GM06990 (cell line): Measurements from ENCODE around the gene MORF4L2.
"Not testable (repeated sequence)": the region's sequence is repeated elsewhere in the genome, so short reads cannot be mapped to it uniquely, and the experiment has no call there.

Source experiments
- DNase-seq: peaks from one replicate; pipeline ENCODE4 v3.0.0-alpha.2; 2011; ENCODE audit not compliant: insufficient read length; ENCODE audit errors: extremely low read depth
- H3K27me3 ChIP-seq: replicated peaks from 2 replicates; pipeline ENCODE4 v1.6.0; 2011; ENCODE audit warnings: low read length; ENCODE audit not compliant: control insufficient read depth, insufficient read depth
- H3K36me3 ChIP-seq: 2 replicates; pipeline ENCODE4 v1.5.1; 2011; ENCODE audit warnings: low read length; ENCODE audit not compliant: control insufficient read depth, insufficient read depth
- H3K4me3 ChIP-seq: replicated peaks from 2 replicates; pipeline ENCODE4 v1.5.1; 2011; ENCODE audit warnings: low read depth, mild to moderate bottlenecking, control low read depth, low read length
- TF ChIP-seq, protein P1 (sequence below): IDR thresholded peaks from 2 replicates; pipeline ENCODE4 v1.5.1; 2011; ENCODE audit warnings: low read length, control low read depth, mild to moderate bottlenecking, inconsistent platforms; ENCODE audit not compliant: insufficient read depth, poor library complexity, severe bottlenecking

Gene MORF4L2

DNA sequence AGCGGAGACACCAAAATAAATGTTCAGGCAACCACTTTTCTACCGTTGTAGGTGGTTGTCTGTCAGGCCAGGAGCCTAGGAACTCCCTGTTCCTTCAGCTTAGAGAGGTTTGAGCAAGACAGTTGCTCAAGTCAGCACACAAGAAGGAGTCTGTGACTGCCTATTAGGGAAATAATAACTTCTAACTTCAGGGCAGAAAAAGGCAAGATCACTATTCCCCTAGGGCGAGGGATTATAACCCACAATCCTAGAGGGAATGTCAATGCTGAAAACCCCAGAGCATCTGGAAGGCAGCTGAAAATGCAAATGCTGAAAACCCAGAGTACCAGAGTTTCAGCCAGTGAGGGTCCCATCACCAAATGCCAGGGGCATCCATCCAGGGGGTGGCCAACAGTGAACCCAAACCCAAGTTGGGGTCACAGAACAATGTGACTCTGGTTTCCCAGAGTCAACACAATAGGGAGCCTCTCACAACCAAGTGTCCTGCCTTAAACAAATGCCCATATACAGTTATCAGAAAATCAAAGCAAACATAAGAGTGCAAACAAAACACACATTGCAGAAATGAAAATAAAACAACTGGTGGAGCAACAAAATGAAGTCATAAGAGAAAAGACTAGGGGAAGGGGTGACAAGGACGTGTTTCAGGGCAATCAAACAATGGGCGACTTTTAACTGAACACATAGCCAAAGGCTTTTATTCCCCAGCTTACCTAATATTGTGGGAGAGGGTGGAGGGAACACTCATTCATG, 27.6 kb downstream of the MORF4L2 start:
- TF ChIP-seq, protein P1, sequence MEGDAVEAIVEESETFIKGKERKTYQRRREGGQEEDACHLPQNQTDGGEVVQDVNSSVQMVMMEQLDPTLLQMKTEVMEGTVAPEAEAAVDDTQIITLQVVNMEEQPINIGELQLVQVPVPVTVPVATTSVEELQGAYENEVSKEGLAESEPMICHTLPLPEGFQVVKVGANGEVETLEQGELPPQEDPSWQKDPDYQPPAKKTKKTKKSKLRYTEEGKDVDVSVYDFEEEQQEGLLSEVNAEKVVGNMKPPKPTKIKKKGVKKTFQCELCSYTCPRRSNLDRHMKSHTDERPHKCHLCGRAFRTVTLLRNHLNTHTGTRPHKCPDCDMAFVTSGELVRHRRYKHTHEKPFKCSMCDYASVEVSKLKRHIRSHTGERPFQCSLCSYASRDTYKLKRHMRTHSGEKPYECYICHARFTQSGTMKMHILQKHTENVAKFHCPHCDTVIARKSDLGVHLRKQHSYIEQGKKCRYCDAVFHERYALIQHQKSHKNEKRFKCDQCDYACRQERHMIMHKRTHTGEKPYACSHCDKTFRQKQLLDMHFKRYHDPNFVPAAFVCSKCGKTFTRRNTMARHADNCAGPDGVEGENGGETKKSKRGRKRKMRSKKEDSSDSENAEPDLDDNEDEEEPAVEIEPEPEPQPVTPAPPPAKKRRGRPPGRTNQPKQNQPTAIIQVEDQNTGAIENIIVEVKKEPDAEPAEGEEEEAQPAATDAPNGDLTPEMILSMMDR, result no peak
- Histone ChIP-seq H3K4me3 (no peak overlapping the region), H3K36me3 (no peaks in the 10 kb centered on the region), H3K27me3 (no peaks in the 10 kb centered on the region)
- no peak for DNase-seq

DNA sequence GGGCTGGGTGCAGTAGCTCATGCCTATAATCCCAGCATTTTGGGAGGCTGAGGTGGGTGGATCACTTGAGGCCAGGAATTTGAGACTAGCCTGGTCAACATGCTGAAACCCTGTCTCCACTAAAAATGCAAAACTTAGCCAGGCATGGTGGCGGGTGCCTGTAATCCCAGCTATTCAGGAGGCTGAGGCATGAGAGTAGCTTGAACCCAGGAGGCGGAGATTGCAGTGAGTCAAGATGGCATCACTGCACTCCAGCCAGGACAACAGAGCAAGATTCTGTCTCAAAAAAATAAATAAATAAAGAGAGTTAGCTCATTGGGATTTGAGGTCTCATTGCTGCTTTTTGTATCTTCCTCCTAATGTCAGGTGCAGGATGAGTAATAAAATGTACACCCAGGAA, 29.4 kb downstream of the MORF4L2 start:
- DNase-seq, result not testable (repeated sequence)

DNA sequence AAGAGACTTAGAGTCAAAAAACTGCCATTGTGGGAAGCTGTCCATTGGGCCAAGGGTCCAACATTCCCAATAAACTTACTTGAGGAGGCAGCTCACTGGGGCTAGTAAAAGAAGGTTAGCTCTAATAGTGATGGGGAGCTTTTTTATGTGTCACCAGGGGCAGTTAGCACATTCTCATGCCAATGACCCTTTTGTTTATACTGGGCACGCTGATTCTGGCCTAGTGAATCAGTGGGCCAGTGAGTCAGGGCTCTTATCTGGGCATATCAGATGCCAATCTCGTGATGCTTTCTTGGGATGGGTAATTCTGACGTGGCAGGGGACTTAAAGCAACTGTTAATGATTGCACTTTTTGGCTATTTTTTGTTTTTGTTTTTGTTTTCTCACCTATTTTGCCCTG, 29.9 kb downstream of the MORF4L2 start:
- no peaks in the 10 kb centered on the region for H3K27me3 ChIP-seq
- no peak for DNase-seq
- H3K4me3 ChIP-seq, result no peak overlapping the region

More for the DNA sequence above, 29.4 kb downstream of the MORF4L2 start:
- H3K36me3 ChIP-seq, H3K27me3 ChIP-seq, H3K4me3 ChIP-seq: not testable (repeated sequence)

DNA sequence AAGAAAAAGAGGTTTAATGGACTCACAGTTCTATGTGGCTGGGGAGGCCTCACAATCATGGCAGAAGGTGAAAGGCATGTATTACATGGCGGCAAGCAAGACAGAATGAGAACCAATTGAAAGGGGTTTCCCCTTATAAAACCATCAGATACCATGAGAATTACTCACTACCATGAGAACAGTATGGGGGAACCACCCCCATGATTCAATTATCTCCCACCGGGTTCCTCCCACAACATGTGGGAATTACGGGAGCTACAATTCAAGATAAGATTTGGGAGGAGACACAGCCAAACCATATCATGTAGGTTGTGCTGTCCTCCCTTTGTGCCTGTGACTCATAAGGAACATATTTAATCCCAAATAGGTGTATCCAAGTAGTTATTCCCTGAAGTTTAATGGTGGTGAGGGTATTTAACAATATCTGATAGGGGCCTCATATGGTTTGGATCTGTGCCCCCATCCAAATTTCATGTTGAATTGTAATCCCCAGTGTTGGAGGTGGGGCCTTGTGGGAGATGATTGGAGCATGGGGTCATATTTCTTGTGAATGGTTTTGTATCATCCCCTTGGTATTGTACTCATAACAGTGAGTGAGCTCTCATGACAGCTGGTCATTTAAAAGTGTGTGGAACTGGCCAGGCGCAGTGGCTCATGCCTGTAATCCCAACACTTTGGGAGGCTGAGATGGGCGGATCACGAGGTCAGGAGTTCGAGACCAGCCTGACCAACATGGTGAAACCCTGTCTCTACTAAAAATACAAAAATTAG, 31.1 kb downstream of the MORF4L2 start:
- not testable (repeated sequence) for H3K27me3 ChIP-seq, H3K4me3 ChIP-seq, DNase-seq

More for the DNA sequence above, 29.9 kb downstream of the MORF4L2 start:
- TF ChIP-seq, protein P1, result no peak
- no peaks in the 10 kb centered on the region for H3K36me3 ChIP-seq

DNA sequence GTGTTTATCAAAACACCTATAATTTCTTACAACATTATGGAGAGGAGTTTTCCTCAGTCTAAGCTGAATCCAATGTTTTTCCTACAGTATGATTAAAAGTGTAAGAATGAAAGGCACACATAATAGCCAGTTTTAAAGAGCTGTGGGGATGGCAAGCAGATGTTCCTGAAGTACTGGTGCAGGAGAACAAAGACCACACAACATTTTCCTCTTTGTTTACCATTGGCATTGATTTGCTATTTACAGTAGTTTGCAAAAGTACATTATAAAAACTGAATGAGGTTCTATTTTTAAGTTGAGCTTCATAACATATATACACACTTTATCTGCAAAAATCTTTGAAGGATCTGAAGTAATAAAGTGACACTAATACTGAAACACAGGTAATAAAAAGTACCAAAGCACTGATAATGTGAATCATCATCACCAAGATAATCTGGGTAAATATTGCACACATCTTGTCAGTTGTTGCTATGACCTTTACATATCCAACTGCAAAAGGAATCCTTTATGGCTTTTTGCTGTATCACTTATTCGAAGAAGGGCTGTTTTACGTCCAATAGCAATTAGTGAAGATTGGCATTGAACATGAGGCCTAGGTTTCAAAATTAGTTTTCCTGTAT, 35.2 kb downstream of the MORF4L2 start:
- TF ChIP-seq, protein P1, result no peak
- no peak overlapping the region for H3K4me3 ChIP-seq
- no peak for DNase-seq
- no peaks in the 10 kb centered on the region for H3K27me3 ChIP-seq
- no peaks in the 10 kb centered on the region for H3K36me3 ChIP-seq

More for the DNA sequence above, 31.1 kb downstream of the MORF4L2 start:
- not testable (repeated sequence) for H3K36me3 ChIP-seq

DNA sequence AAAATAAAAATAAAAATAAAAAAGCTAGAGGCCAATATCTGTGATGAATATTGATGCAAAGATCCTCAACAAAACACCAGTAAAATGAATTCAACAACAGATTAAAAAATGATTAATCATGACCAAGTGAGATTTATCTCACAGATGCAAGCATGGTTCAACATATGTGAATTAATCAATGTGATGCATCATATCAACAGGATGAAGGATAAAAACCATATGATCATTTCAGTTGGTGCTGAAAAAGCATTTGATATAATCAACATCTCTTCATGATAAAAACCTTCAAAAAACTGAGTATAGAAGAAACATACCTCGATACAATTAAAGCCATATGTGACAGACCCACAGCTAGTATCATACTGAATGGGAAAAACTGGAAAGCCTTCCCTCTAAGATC, 38.9 kb downstream of the MORF4L2 start:
- H3K4me3 ChIP-seq, result no peak overlapping the region
- H3K36me3 ChIP-seq, result no peaks in the 10 kb centered on the region
- H3K27me3 ChIP-seq, result no peaks in the 10 kb centered on the region
- TF ChIP-seq, protein P1, result no peak
- DNase-seq, result no peak
